NCI-H1105 (cell line): Measurements from ENCODE around the gene ASGR1.
"Not testable (repeated sequence)": the region's sequence is repeated elsewhere in the genome, so short reads cannot be mapped to it uniquely, and the experiment has no call there.

Source experiments
- DNase-seq: peaks from one replicate; lab custom pipeline; 2025; lab: John Stamatoyannopoulos, UW

The ASGR1 gene

DNA sequence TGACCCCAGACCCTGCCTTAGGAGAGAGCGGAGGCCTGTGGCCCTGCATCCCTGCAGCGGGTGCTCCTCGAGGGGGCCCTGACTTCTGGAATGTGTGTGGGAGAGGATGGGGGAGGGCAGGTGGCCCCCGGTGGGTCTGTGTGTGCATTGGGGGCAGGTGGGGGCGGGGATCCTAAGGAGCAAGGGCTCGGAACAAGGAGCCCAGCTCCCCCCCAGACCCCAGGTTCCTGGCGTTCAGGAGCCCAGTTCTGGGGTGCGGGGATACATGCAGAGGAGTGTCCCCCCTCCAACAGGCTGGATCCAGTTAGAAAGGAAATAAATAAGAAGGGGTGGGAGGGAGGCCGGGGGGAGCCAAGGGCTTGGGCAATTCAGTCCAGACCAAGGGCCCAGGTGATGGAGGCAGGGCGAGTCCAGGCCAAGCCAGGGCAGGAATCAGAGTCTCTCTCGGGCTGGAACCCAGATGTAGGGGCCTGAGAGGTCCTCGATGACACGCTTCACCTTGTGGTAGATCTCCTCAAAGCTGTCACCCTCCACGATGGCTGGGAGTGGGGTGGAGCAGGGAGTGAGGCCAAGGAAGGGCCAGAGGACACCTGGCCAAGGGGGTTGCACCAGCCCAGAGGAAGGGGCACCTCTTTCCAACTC is 11.2 kb upstream of the ASGR1 start:
- DNase-seq: no peak

DNA sequence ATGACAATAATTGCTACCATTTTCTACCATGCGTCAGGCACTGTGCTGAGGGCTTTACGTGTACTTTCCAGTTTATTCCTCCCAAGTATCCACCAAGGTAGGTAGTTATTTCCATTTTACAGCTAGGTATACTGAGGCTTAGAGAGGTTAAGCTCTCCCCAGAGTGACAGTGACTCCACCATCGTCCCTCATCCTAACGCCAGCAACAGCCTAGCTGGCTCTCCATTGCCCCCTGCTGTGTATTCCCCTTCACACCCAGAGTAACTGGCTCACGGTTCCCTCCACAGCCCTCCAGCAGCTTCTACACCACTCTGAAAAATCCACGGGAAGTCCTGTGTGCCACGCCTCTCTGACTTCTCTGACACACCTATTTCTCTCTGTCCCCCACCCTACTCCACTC is 7.1 kb upstream of the ASGR1 start:
- DNase-seq: no peak

- no peak for DNase-seq
These were observed 5.5 kb upstream of the ASGR1 start for GRCh38 chr17:7184647-7185046.

GRCh38 chr17:7184091-7184488 is 4.9 kb upstream of the ASGR1 start:
- DNase-seq: no peak

DNA sequence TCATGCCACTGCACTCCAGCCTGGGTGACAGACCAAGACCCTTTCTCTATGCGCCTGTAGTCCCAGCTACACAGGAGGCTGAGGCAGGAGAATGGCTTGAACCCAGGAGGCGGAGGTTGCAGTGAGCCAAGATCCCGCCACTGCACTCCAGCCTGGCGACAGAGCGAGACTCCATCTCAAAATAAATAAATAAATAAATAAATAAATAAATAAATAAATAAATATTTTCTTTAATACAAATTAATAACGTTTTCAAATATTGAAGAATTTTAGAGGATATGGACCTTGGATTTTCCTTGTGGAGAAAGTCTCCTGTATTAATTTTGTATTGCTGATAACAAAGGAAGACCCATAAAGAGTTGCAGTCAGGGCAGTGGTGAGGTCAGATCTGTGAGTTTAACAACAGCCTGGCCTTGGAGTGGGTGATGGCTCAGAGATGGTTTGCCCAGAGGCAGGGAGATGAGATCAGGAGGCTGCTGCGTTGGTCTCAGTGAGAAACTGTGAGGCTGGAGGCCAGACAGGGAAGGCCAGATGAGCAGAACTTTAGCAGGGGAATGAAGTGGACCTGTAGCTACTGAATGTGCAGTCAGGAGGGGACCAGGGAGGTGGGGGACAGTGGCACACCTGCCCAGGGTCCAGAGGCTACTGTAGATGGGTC is 4.4 kb upstream of the ASGR1 start:
- no peak for DNase-seq

DNA sequence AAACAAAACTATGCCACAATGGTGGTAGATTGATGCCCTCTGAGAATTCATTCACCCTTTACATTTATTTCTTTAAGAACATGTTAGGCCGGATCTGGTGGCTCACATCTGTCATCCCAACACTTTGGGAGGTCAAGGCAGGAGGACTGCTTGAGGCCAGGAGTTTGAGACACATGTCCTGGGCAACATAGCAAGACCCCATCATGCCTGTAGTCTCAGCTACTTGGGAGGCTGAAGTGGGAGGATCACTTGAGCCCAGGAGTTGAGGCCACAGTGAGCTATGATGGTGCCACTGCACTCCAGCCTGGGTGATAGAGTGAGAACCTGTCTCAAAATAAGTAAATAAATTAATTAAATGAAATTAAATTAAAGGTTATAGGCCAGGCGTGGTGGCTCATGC is 2.9 kb upstream of the ASGR1 start:
- DNase-seq: not testable (repeated sequence)

DNA sequence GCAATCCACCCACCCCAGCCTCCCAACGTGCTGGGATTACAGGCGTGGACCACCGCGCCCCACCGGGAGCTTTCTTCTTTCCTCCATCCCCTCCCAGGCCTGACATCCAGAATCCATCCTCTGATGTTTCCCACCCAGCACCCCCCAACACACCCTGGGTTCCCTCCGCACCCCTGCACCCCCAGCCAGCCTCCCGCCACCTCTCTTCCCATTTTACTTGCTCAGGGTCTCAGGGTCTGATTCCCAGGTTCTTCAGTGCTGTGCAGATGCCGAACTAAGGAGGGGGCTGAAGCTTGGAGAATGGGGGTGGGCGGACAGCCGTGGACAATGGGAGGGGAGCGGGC is 225 bp downstream of the ASGR1 start:
- no peak for DNase-seq

GRCh38 chr17:7177954-7178477 is 1.2 kb downstream of the ASGR1 start:
- DNase-seq: peak; percentile 78

- DNase-seq: peak; percentile 82
These were observed 1.8 kb downstream of the ASGR1 start for GRCh38 chr17:7177191-7177953.

DNA sequence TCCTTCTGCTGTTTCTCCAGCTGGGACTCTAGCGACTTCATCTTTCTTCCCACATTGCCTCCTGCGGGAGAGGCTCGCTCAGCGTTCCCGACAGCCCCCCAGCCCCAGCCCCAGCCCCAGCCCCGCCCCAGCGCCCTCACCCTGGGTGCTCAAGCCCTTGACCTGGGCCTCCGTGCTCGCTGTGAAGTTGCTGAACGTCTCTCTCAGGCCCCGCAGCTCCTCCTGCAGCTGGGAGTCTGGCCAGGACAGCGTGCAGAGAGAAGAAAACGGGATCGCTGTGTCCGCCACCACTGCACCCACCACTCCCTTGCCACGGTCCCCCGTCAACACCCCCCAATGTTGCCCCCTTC is 2.4 kb downstream of the ASGR1 start:
- peak; percentile 14 for DNase-seq

- DNase-seq: no peak
These were observed 2.9 kb downstream of the ASGR1 start for GRCh38 chr17:7176107-7176840.

DNA sequence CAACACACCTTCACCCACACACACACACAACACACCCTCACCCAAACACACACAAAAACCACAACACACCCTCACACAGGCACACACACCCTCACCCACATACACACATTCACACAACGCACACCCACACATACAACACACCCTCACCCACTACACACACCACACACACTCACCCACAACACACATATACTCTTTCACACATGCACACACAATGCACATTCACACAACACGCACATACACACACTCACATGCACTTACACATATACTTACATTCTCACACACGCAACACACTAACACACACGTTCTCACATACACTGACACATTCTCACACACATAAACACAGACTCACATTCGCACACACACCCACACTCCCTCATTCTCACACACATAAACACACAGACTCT is 3.8 kb downstream of the ASGR1 start:
- DNase-seq: no peak

DNA sequence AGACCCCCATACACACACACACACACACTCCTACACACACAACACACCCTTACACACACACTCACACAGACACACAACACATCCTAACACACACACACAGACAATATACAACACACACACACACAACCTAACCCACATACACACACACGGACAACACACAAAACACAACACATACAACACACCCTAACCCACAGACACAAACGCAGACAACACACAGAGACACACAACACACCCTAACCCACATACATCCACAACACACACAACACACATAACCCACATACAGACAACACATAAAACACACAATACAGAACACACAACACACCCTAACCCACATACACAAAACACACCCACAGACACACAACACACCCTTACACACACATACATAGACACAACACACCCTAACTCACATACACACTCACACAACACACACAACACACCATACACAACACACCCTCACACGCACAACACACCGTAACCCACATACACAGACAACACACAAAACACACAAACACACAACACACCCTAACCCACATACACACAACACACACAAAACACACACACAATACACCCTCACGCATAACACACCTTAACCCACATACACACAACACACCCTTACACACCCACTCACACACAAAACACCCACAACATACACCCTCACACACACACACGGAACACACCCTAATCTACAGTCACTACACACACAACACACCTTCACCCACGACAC is 4.4 kb downstream of the ASGR1 start:
- no peak for DNase-seq

GRCh38 chr17:7173687-7174602 is 5.2 kb downstream of the ASGR1 start:
- DNase-seq: no peak

- DNase-seq: not testable (repeated sequence)
These were observed 6.5 kb downstream of the ASGR1 start for GRCh38 chr17:7172522-7173191.

DNA sequence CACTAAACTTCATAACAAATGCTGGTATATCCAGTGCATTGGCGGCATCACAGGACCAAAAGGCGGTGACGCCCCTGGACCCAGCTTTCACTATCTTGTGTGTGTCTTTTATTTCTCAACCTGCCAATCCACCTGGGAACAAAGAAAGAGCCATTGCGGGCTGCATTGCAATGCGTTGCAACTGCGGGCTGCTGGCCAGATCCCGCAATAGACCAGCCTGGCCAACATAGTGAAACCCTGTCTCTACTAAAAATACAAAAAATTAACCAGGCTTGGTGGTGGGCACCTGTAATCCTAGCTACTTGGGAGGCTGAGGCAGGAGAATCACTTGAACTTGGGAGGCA is 9.6 kb downstream of the ASGR1 start:
- DNase-seq: not testable (repeated sequence)

DNA sequence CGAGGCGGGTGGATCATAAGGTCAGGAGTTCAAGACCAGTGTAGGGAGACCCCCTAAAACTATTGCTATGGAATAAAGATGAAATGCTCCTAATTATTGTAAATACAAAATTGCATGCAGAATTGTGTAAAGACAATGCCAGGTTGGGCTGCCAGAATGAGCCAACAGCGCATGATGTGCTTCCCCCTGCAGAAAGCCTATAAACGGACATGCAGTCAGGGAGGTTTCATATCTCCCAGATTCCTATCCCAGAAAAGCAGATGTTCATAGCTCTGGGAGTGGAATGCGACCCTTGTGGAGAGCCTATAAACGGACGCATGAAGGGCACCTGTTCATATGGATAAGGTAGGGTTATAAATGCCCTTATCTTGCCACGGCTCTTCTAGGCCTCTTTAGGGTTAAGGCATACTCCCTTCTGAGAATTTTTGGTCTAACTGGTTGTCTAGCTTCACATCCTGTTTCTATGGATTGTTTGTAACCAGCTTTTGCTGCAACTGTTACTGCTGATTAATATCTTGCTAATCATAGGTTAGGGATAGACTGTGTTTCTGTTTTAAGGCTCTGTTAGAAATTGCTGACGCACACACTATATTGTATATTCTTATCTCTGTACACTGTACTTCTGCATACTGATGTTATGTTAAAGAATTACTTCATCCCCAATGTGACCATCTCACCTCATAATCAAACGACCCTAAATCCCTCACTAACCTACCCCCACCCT is 10.2 kb downstream of the ASGR1 start:
- DNase-seq: not testable (repeated sequence)

DNA sequence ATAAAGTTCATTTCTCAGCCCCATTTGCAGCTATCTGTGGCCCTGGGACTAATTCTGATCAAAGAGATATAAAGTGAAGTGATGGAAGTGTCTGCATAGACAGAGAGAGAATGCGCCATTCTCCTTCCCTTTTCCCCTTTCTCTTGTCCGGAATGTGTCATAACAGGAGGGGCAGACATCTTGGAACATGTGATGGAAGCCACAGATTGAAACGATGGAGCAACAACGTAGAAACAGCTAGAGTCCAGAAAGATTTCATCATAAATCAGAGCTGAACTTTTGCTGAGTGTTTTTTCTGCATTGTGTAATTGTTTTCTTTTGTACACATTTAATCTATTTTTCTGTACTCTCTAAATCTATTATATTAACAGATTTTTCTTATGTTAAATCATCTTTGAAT is 11.3 kb downstream of the ASGR1 start:
- DNase-seq: no peak

- no peak for DNase-seq
These were observed 12.3 kb downstream of the ASGR1 start for GRCh38 chr17:7166873-7167272.

DNA sequence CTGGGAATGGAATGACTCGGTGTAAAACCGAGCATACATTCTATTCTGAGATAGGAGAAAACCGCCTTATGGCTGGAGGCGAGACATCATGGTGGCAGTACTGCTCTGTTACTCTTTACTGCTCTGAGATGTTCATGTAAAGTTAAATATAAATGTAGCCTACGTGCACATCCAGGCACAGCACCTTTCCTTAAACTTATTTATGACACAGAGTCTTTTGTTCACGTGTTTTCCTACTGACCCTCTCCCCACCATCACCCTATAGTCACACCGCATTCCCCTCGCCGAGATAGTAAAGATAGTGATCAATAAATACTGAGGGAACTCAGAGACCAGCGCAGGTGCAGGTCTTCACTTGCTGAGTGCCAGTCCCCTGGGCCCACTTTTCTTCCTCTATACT is 19.6 kb downstream of the ASGR1 start:
- DNase-seq: not testable (repeated sequence)
